Chondrocyte (in vitro differentiated cells): Measurements from ENCODE around the gene INPP5D. TPM values are rescaled to one million over a fixed set of nuclear protein-coding genes. Genes with fewer than 3 reads are reported as not detected.

Source experiments
- DNase-seq: peaks from one replicate; pipeline ENCODE4 v3.0.0; 2021; ENCODE audit warnings: mixed read lengths, low spot score
- H3K27ac Mint-ChIP-seq: one replicate; pipeline ENCODE4 v1.8.0; 2021; ENCODE audit warnings: mild to moderate bottlenecking, moderate library complexity, mixed read lengths; ENCODE audit not compliant: unreplicated experiment
- H3K27me3 Mint-ChIP-seq: 2 replicates; pipeline ENCODE4 v1.8.0; 2021; ENCODE audit warnings: low read depth, mixed read lengths
- H3K36me3 Mint-ChIP-seq: 2 replicates; pipeline ENCODE4 v1.8.0; 2021; ENCODE audit warnings: low read depth, mixed read lengths
- H3K4me1 Mint-ChIP-seq: 2 replicates; pipeline ENCODE4 v1.8.0; 2021; ENCODE audit warnings: low read depth, mild to moderate bottlenecking, mixed read lengths
- H3K4me3 Mint-ChIP-seq: one replicate; pipeline ENCODE4 v1.8.0; 2021; ENCODE audit warnings: mild to moderate bottlenecking, moderate library complexity, mixed read lengths; ENCODE audit not compliant: unreplicated experiment
- H3K9me3 Mint-ChIP-seq: 2 replicates; pipeline ENCODE4 v1.8.0; 2021; ENCODE audit warnings: low read depth, mixed read lengths
- CTCF ChIP-seq: fragments of 200-600 bp; sonication (generic); IDR thresholded peaks from 2 replicates; pipeline ENCODE4 v1.5.0; 2021; ENCODE audit warnings: antibody characterized with exemption, mild to moderate bottlenecking, moderate library complexity
- total RNA-seq: library from RNA; stranded (reverse); gene quantifications from 3 replicates; pipeline ENCODE4 v1.2.1, GENCODE V29; 2021

Gene INPP5D
- total RNA-seq, 1 donor from 2014 or later = 0.20 TPM

GRCh38 chr2:233233618-233234230 is 173.6 kb downstream of the INPP5D start:
- Mint-ChIP-seq H3K27ac (no peak overlapping the region), H3K27me3 (peaks cover 4% of the 10 kb centered on the region), H3K4me3 (no peak overlapping the region), H3K4me1 (peaks cover 8% of the 10 kb centered on the region), H3K9me3 (no peaks in the 10 kb centered on the region), H3K36me3 (no peaks in the 10 kb centered on the region)
- no peak for DNase-seq
- TF ChIP-seq CTCF = no peak

- H3K9me3 Mint-ChIP-seq = no peaks in the 10 kb centered on the region
- H3K27ac Mint-ChIP-seq = no peak overlapping the region
- H3K4me1 Mint-ChIP-seq = peaks cover 8% of the 10 kb centered on the region
- no peaks in the 10 kb centered on the region for H3K36me3 Mint-ChIP-seq
- TF ChIP-seq CTCF = no peak
- H3K27me3 Mint-ChIP-seq = peaks cover 2% of the 10 kb centered on the region
- DNase-seq = no peak
- no peak overlapping the region for H3K4me3 Mint-ChIP-seq
Observed at GRCh38 chr2:233234264-233234663, 174.1 kb downstream of the INPP5D start.

- no peak for DNase-seq
- Mint-ChIP-seq H3K36me3 (no peaks in the 10 kb centered on the region), H3K27ac (no peak overlapping the region), H3K27me3 (peaks cover 1% of the 10 kb centered on the region), H3K4me1 (peaks cover 8% of the 10 kb centered on the region), H3K4me3 (no peak overlapping the region), H3K9me3 (no peaks in the 10 kb centered on the region)
- no peak for TF ChIP-seq CTCF
Observed at GRCh38 chr2:233234996-233235395, 174.9 kb downstream of the INPP5D start.

- no peak overlapping the region for H3K27ac Mint-ChIP-seq
- H3K4me1 Mint-ChIP-seq = peaks cover 8% of the 10 kb centered on the region
- no peaks in the 10 kb centered on the region for H3K9me3 Mint-ChIP-seq
- no peak for DNase-seq
- H3K36me3 Mint-ChIP-seq = no peaks in the 10 kb centered on the region
- TF ChIP-seq CTCF = no peak
- no peaks in the 10 kb centered on the region for H3K27me3 Mint-ChIP-seq
- no peak overlapping the region for H3K4me3 Mint-ChIP-seq
Observed at GRCh38 chr2:233235977-233236376, 175.8 kb downstream of the INPP5D start.

- Mint-ChIP-seq H3K4me1 (peaks cover 8% of the 10 kb centered on the region), H3K9me3 (no peaks in the 10 kb centered on the region), H3K36me3 (no peaks in the 10 kb centered on the region), H3K27ac (no peak overlapping the region), H3K4me3 (no peak overlapping the region), H3K27me3 (no peaks in the 10 kb centered on the region)
- TF ChIP-seq CTCF = no peak
- DNase-seq = no peak
Observed at GRCh38 chr2:233236820-233237589, 176.9 kb downstream of the INPP5D start.
